ENCODE results near the gene ATP8A2.
"Not testable (repeated sequence)": the region's sequence is repeated elsewhere in the genome, so short reads cannot be mapped to it uniquely, and the experiment has no call there.

The ATP8A2 gene

DNA sequence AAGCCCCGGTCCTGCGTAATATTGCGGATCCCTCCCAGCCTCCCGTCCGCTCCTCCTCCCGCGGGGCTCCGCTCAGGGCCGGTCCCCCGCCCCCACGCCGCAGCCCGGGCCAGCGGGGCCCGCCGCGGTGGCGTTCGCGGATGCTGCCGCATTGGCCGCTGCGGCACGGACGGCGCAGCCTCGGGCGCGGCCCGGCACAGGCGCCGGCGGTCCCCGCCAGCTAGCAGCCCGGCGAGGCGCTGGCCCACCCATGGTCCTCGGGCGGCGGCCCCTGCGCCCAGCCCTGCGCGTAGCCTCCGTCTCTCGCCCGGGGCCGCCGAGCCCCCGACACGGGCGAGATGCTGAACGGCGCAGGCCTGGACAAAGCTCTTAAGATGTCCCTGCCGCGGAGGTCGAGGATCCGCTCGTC lies at the start of gene ATP8A2:
Gene ATP8A2 (plus strand): TSS at position 100 of the 409 bp plus-strand sequence. CDS start 239 bp downstream, at position 339.
- DNase-seq: no peak

DNA sequence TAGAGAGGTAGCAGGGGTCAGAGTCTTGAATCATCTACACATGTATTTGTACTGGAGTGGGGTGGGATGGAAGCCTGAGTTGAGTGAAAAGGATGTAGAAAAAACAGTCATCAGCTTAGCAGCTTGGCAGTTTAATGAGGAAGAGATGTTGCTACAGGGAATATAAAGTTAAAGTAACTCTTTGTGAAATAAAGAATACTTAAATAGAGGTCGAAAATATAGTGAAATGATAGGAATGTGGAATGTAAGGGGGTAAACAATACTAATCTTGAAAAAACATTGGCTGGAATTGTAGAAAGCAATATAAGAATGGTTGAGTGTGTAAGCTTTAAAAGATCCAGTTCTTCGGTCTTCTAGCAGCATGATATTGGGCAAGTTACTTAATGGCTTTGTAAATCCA lies 47.7 kb upstream of the ATP8A2 start:
- no peak for DNase-seq

DNA sequence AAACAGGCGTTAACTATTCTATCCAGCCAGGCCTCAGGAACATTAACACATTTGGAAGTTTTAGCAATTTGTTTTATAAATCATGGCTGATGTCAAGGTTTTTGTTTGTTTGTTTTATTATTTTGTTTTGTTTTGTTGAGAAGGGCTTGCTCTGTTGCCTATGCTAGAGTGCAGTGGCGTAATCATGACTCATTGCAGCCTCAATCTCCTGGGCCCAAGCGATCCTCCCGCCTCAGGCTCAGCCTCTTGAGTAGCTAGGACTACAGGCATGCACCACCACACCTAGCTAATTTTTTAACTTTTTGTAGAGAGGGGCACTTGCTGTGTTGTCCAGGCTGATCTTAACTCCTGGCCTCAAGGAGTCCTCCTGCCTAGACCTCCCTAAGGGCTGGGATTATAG lies 42.1 kb upstream of the ATP8A2 start:
- no peak for DNase-seq

DNA sequence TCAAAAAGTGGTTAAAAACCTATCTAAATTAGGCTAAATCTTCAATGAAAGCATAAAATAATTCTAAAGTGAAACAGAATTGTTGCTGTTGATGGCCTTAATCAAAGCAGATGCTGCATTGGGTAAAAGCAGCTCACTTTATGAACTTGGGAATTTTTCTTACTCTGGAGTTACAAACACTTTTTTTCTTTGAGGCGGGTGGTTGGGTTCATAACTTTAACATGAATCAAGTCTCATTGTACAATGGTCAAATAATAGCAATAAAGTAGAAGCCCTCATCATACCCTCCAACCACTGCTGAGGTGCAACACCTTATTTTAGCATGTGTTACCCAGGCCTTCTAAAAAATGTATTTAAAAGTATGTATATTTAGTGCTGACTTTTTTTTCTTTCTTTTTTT lies 41.2 kb upstream of the ATP8A2 start:
- no peak for DNase-seq

GRCh38 chr13:25335856-25336255 lies 35.9 kb upstream of the ATP8A2 start:
- no peak for DNase-seq

GRCh38 chr13:25345576-25345975 lies 26.2 kb upstream of the ATP8A2 start:
- DNase-seq: no peak

DNA sequence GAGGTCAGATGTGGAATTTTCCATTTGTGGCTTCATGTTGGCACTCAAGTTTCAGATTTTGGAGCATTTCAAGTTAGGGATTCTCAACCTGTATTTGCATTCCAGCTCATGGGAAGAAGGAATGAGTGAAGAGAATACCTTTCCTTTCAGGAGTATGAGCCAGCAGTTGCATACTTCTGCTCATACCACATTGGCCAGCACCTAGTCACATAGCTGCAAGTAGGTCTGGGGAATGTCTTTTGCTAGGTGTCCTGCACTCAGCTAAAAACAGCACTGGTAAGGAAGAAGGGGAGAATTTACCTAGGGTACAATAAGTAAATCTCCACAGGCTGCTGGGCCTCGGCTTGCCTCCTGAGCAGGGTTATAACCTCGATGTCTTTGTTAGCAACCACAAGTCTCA lies 24.6 kb upstream of the ATP8A2 start:
- no peak for DNase-seq

- no peak for DNase-seq
Measured at GRCh38 chr13:25351404-25351803, 20.4 kb upstream of the ATP8A2 start.

GRCh38 chr13:25352230-25352629 lies 19.5 kb upstream of the ATP8A2 start:
- no peak for DNase-seq

GRCh38 chr13:25352806-25353205 lies 19.0 kb upstream of the ATP8A2 start:
- DNase-seq: no peak

GRCh38 chr13:25353344-25353743 lies 18.4 kb upstream of the ATP8A2 start:
- no peak for DNase-seq

DNA sequence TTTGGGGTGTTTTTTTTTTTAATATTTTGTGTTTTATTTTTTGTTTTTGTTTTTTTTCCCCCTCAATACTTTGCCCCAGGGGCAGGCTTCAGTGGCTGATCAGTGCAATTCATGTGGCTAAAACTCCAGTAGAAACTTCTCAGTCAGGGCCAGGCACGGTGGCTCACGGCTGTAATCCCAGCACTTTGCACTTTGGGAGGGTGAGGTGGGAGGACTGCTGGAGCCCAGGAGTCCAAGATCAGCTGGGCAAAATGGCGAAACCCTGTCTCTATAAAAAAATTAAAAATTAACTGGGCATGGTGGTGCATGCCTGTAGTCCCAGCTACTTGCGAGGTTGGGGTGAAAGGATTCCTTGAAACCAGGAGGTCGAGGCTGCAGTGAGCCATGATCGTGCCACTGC lies 17.4 kb upstream of the ATP8A2 start:
- DNase-seq: no peak

GRCh38 chr13:25360443-25360842 lies 11.3 kb upstream of the ATP8A2 start:
- not testable (repeated sequence) for DNase-seq

DNA sequence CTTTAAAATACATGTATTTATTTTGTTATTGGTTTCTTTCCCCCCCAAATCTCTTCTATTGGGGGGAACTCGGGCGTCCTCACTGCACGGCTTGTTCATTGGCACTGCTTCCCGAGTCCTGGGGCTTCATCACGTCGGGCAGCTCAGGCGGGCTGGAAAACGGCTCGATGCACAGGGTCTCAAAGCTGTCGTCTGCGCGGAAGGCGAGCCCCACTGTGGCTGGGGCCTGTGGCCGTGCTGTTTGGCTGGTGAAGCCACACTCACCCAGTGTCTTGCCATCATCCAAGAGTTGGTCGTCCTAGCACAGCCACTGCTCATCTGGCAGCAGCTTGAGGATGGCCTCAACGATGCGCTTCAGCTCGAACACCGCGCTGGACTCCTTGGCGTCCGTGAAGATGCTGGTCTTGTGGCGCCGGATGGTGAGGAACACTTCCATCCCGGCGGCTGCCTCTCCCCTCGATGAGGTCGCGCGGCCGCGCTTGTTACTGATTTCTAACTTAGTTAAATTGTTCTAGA lies 6.0 kb upstream of the ATP8A2 start:
- no peak for DNase-seq

GRCh38 chr13:25371158-25371874 lies 458 bp upstream of the ATP8A2 start:
- DNase-seq: no peak

DNA sequence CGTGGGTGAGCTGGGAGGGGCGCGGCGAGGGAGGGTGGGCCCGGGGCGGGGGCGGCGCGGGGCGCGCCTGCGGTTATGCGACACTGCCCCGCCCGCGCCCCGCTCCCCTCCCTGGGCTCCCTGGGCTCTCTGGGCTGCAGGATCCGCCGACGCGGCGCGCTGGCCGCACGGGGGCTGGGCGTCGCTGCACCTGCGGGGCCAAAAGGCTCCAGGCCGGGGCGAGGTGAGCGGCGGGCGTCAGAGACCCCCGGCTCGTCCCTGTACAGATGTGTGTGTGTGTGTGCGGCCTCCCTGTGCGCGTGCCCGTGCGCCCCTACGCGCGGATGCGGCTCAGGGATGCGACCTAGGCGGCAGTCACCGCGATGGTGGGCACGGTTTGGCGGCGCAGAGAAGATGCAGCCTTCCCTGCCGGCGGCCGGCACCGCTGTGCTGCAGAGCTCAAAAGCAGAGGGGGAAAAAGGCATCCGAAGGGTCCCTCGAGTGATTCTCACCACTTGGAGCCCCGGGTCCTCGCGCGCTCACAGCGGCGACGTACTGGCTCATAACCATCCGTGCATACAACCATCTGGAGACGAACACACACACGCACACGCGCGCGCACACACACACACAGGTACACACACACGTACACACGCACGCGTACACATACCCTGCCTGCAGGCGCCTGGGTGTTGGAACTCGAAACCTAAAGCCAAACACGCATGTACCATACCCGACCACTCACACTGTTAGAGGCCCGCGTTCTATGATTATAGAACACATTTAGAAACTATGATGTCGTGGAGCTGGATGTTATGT lies 709 bp downstream of the ATP8A2 start:
- no peak for DNase-seq

DNA sequence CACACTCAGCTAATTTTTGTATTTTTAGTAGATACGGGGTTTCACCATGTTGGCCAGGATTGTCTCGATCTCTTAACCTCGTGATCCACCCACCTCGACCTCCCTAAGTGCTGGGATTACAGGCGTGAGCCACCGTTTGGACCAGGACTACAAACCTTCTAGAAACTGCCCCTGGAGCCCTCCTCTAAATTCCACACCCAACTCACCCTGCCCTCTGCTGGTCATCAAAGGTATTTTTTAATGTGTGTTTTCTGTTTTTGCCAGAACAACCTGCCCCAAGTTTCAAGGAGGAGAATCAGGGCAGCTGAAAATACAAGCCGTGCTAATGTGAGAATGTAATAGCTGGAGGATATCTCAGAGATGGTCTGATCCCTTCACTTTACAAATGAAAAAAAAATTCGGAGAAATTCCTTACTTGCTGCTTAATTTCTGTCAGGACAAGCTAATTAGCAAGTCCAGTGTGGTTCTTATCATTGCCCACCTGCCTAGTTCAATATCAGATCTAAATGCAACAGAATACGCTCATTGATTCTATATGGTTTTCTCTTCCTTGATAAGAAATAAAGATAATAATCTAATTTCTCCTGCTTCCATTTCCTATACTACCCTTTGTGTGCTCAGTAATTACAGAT lies 4.1 kb downstream of the ATP8A2 start:
- DNase-seq: peak; percentile 2

GRCh38 chr13:25377244-25377962 lies 5.6 kb downstream of the ATP8A2 start:
- DNase-seq: no peak

DNA sequence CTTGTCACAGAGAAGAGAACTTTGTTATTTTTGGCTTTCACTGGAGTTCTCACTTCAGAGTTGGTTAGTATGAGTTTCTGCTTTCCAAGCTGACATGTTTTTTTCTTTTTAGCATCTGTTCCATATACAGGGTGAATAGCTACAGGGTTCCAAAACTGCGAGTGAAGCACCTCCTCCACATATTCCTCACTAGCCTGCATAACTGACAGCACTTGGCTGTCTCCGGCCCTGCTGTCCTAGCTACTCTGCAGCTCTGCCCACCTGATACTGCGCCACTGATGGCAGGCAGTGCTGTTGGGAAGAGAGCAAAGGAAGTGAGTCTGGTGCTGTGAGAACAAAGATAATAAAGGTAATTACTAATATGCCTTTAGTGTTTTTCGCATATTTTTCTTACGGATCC lies 6.8 kb downstream of the ATP8A2 start:
- no peak for DNase-seq

- DNase-seq: no peak
Measured at GRCh38 chr13:25379011-25379410, 7.2 kb downstream of the ATP8A2 start.

DNA sequence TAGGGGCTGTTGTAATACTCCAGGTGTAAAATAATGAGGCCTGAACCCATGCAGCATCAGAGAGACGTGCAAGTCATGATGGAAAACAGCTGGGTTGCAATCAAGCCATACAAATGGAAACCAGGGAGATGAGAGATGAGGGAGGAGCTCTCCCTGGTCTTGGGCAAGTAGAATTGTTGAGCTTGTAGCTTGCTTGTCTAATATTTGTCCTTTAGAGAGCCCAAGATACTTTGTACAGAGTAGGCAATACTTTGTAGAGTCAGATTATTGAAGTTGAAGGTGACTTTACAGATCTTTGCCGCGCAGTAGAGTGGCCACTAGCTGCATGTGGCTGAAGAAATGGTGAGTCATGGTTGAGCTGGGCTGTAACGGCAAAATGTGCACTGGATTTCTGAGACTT lies 8.3 kb downstream of the ATP8A2 start:
- DNase-seq: no peak

DNA sequence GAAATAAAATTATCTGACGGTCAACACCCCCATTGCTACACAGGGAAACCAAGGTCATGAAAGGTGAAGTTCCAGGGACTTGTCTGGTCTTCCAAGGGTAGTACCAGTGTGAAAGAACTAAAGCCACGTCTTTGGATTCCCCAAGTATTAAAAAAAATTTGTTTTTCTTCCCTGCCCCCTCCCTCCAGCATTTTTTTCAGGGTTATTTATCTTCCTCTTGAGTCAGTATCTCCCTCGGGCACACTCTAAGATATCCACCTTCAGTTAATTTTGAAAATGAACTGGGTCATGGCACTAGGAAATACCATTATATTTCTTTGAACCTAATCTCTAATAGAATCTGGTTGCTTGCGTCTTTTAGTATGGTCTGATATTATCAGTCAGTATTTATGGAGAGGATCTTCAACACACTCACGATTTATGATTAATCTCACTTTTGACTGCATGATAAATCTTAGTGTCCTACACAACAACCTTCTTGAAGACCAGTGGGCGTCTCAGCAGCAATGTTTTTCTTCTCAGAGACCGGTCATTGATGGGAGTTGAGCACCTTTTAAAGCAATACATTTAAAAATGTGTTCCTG lies 9.1 kb downstream of the ATP8A2 start:
- no peak for DNase-seq
